AG04450 (cell line): ENCODE data around the gene UGT1A10. TPM values are rescaled to one million over a fixed set of nuclear protein-coding genes. Genes with fewer than 3 reads are reported as not detected.

Experiments
- CTCF ChIA-PET: fragments of 300-600, 350-600 bp; formaldehyde crosslinking; extraction: SDS; loops from one replicate; lab custom pipeline; 2022; ENCODE audit warnings: antibody characterized with exemption, inconsistent platforms; lab: Charles Lee
- POLR2A ChIA-PET: fragments of 350-600 bp; formaldehyde crosslinking; extraction: SDS; loops from one replicate; lab custom pipeline; 2021; ENCODE audit warnings: antibody characterized with exemption, inconsistent platforms; lab: Yijun Ruan, JAX
- DNase-seq: peaks from one replicate; pipeline ENCODE4 v3.0.0-alpha.2; 2011; ENCODE audit warnings: low read depth, low spot score
- H3K27ac ChIP-seq: one replicate; pipeline ENCODE4 v1.5.1; 2012; ENCODE audit warnings: low read depth, low read length, control low read depth
- H3K27me3 ChIP-seq: one replicate; pipeline ENCODE4 v1.6.0; 2012; ENCODE audit warnings: low read length; ENCODE audit not compliant: control insufficient read depth, insufficient read depth
- H3K4me3 ChIP-seq: 2 replicates; pipeline ENCODE4 v1.5.1; 2011; ENCODE audit warnings: mild to moderate bottlenecking, low read depth, low read length, control low read depth
- H3K9me3 ChIP-seq: 2 replicates; pipeline ENCODE4 v1.5.1; 2012; ENCODE audit warnings: low read length; ENCODE audit not compliant: control insufficient read depth, insufficient read depth
- polyA plus RNA-seq: library from polyadenylated mRNA; depleted of rRNA; stranded (reverse); fragments of >200 nt; gene quantifications from 2 replicates; pipeline ENCODE4 v1.2.3, GENCODE V29; 2011
- TF ChIP-seq, protein P1 (sequence below): IDR thresholded peaks from 2 replicates; pipeline ENCODE4 v1.5.1; 2011; ENCODE audit warnings: low read depth, low read length, control low read depth, inconsistent platforms

Gene UGT1A10
- polyA plus RNA-seq, 1 experiment = not detected

DNA sequence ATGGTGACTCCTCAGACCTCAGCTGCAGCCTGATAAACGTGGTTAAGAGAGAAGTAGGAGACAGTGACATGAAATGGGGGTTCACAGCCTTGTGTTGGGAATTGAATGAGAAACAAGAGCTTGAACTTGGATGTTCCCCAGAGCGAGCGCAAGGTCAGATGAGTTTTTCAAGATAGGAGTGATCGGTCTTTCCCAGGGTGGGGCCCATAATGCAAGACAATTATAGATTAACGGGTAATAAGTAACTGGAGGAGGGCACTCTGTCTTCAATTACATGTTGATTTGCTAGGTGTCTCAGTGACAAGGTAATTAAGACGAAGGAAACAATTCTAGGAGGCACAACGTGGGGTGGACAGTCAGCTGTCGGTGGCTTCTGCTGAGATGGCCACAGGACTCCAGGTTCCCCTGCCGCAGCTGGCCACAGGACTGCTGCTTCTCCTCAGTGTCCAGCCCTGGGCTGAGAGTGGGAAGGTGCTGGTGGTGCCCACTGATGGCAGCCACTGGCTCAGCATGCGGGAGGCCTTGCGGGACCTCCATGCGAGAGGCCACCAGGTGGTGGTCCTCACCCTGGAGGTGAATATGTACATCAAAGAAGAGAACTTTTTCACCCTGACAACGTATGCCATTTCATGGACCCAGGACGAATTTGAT lies 76.5 kb downstream of the UGT1A10 start, which contains the start of gene UGT1A5:
TSS of gene UGT1A5 (plus strand) at position 297 of the 651 bp plus-strand sequence. CDS start at position 382, 85 bp downstream.
- Histone ChIP-seq H3K27me3 (peaks cover 6% of the 10 kb centered on the region), H3K27ac (no peak within 1 kb of the TSS), H3K9me3 (no peaks in the 10 kb centered on the region), H3K4me3 (no peak within 1 kb of the TSS)
- ChIA-PET CTCF (interaction anchor here (0.7 to 2.9 kb wide), 7 partner anchors 23 to 1784 kb away, joined by 3 to 25 read pairs (median 3); no protein-coding TSS in a partner anchor), POLR2A (no interaction called here)
- no peak for DNase-seq
- TF ChIP-seq, protein P1, sequence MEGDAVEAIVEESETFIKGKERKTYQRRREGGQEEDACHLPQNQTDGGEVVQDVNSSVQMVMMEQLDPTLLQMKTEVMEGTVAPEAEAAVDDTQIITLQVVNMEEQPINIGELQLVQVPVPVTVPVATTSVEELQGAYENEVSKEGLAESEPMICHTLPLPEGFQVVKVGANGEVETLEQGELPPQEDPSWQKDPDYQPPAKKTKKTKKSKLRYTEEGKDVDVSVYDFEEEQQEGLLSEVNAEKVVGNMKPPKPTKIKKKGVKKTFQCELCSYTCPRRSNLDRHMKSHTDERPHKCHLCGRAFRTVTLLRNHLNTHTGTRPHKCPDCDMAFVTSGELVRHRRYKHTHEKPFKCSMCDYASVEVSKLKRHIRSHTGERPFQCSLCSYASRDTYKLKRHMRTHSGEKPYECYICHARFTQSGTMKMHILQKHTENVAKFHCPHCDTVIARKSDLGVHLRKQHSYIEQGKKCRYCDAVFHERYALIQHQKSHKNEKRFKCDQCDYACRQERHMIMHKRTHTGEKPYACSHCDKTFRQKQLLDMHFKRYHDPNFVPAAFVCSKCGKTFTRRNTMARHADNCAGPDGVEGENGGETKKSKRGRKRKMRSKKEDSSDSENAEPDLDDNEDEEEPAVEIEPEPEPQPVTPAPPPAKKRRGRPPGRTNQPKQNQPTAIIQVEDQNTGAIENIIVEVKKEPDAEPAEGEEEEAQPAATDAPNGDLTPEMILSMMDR = no peak

DNA sequence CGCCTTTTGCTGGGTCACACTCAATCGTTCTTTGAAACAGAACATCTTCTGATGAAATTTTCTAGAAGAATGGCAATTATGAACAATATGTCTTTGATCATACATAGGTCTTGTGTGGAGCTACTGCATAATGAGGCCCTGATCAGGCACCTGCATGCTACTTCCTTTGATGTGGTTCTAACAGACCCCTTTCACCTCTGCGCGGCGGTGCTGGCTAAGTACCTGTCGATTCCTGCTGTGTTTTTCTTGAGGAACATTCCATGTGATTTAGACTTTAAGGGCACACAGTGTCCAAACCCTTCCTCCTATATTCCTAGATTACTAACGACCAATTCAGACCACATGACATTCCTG lies 77.0 kb downstream of the UGT1A10 start:
- TF ChIP-seq, protein P1 = no peak
- ChIA-PET CTCF (no interaction called here), POLR2A (no interaction called here)
- Histone ChIP-seq H3K27me3 (peaks cover 6% of the 10 kb centered on the region), H3K27ac (no peak overlapping the region), H3K9me3 (no peaks in the 10 kb centered on the region), H3K4me3 (no peak overlapping the region)
- no peak for DNase-seq

DNA sequence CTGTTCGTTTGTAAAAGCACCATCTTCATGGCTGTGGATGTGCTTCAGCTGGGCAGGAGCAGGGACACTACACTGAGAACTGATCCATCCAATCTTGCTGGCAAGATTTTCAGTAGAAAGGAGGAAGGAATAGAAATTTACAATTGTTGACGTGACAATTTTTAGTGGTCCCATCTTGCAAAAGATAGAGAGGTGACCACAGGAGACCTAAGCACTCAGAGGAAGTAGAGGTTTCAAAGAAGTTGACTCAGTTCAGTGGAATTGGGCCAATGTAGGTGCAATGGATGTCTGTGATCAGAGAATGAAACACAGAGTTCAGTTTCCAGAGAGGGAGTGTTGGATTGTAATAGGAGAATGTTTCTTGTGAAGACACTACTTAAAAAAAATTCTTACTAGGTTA lies 77.9 kb downstream of the UGT1A10 start:
- DNase-seq = no peak
- Histone ChIP-seq H3K27me3 (peaks cover 6% of the 10 kb centered on the region), H3K4me3 (no peak overlapping the region), H3K9me3 (no peaks in the 10 kb centered on the region), H3K27ac (no peak overlapping the region)
- POLR2A ChIA-PET = no interaction called here
- CTCF ChIA-PET = interaction anchor here (1.8 kb wide), 1 partner anchor 265 kb away, joined by 5 read pairs; no protein-coding TSS in a partner anchor
- TF ChIP-seq, protein P1 = no peak

DNA sequence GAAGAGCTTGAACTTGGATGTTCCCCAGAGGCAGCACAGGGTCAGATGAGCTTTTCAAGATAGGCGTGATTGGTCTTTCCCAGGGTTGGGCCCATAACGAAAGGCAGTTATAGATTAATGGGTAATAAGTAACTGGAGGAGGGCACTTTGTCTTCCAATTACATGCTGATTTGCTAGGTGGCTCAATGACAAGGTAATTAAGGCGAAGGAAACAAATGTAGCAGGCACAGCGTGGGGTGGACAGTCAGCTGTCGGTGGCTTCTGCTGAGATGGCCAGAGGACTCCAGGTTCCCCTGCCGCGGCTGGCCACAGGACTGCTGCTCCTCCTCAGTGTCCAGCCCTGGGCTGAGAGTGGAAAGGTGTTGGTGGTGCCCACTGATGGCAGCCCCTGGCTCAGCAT lies 82.3 kb downstream of the UGT1A10 start, which contains the start of gene UGT1A4:
TSS of gene UGT1A4 (plus strand) at position 185 of the 400 bp plus-strand sequence. CDS start at position 270, 85 bp downstream.
- ChIA-PET POLR2A (no interaction called here), CTCF (no interaction called here)

More for the DNA sequence above, 82.3 kb downstream of the UGT1A10 start, which contains the start of gene UGT1A4:
- Histone ChIP-seq H3K27ac (no peak within 1 kb of the TSS), H3K4me3 (no peak within 1 kb of the TSS), H3K27me3 (peaks cover 6% of the 10 kb centered on the region), H3K9me3 (no peaks in the 10 kb centered on the region)
- TF ChIP-seq, protein P1 = no peak
- no peak for DNase-seq
